HG03039 (cell line): ENCODE results near the gene RAD23B.

Experiments used
- ATAC-seq: cut with Tn5 transposase; IDR thresholded peaks from one replicate; pipeline ENCODE4 v1.9.1; 2021; ENCODE audit warnings: mild to moderate bottlenecking, moderate library complexity; ENCODE audit not compliant: unreplicated experiment

RAD23B gene

DNA sequence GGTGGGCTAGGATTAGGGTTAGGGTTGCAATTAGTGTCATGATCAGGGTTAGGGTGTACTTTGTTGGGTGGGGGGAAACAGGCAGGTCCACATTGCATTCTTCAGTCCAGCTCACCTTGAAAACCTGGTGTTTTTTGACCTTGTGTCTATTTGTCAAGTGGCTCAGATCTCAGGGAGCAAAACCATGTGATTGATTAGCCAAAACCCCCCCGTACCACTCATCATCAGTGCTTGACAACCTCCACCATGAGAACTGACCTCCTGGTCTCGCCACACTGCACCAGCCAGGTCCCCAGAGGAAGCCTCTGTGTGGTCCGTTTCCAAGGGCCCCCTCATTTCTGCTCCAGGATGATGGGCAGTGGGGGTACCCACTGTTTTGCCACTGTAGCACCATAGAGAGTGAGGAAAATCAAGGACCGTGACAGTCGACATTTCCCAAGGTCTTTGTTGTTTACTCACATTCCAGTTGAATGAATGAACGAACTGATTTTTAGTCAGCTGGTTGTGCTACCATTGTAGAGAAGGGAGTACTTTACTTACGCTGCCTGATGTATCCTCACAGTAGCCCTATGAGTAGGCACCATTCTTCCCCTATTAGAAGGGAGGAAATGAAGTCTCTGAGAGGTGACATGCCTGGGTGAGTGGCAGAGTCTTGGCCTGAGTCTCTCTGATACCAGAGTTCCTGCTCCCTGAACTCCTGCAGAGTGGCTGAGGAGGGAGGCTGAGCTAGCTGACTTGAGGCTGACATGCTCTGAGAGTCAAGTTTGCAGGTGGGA lies 84.8 kb downstream of the RAD23B start:
- ATAC-seq, result no peak

DNA sequence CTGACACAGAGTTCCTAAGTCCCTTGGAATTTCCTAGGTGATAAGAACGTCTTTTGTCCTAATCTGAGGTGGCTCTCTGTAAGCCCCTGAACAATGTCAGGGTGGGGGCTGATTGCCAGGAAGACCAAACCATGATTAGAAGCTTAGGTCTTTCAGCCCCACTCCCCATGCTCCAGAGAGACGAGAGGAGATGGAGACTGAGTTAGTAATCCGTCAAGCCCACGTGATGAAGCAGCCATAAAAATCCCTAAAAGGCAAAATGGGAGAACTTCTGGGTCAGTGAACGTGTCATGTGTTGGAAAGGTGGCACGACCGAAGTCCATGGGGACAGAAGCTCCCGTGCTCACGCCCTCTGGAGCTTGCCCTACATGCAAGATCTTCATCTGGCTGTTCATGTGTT lies 85.6 kb downstream of the RAD23B start:
- no peak for ATAC-seq

GRCh38 chr9:107373809-107374208 lies 90.7 kb downstream of the RAD23B start:
- no peak for ATAC-seq

DNA sequence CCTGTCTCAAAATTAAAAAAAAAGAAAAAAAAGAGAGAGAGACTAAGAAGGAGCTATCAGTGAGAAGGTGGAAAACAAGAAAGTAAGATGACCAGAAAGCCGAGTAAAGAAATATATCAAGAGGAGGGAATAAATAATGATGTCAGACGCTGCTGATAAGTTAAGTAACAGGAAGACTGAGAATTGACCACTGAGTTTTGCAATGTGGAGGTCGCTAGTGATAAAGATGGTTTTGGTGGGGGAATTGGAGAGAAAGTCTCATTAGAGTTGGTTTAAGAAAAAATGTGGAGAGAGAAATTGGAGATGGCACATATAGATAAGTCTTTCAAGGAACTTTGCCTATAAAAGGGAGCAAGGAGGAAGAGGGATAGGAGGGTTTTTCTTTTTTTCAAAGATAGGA lies 91.9 kb downstream of the RAD23B start:
- no peak for ATAC-seq

GRCh38 chr9:107375651-107376369 lies 92.7 kb downstream of the RAD23B start:
- ATAC-seq, result no peak

- ATAC-seq, result no peak
Observed at GRCh38 chr9:107378006-107378405, 94.9 kb downstream of the RAD23B start.
